ENCODE data around the gene SARDH.

SARDH gene

DNA sequence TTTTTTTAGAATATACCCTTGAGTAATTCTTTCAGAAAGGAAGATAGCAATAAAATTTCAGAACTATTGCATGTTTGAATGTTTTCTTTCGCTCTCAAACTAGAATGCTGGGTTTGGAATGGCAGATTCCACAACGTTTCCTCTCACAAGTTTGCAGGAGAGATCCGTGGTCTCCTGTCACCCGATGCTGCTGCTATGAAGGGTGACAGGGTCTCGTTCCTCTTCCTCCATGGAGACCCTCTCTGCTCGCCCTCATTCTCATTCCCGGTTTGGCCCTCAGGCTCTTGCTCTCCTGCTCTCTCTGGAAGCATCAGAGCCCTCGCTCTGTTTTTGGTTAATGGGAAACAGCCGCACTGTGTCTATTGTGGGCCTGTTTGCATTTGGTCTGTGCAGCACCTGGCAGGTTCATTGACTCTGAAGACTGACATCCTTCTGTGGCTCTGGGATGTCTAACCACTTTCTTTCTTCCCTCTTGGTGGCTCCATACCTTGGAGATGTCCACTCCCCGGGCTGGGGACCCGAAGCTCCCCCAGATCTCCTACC lies 116.4 kb downstream of the SARDH start:
- no peak for DNase-seq

DNA sequence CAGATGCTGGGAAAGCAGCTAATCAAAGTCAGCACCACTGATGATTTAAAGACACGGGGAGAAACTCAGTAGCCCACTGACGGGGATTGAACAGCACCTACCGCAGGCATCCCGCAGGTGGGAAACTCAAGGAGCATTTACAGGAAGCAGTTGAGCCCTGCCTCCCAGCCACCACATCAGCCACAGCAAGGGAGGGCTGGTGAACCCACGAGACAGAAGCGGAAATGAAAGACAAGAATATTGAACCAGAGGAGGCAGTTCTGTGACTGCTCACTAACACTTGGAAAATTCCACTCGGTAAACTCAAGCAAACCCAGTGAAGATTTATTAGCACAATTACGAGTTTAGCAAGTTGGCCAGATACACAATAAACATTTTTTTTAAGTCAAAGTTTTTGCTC lies 118.4 kb downstream of the SARDH start:
- DNase-seq: peak; percentile 52

DNA sequence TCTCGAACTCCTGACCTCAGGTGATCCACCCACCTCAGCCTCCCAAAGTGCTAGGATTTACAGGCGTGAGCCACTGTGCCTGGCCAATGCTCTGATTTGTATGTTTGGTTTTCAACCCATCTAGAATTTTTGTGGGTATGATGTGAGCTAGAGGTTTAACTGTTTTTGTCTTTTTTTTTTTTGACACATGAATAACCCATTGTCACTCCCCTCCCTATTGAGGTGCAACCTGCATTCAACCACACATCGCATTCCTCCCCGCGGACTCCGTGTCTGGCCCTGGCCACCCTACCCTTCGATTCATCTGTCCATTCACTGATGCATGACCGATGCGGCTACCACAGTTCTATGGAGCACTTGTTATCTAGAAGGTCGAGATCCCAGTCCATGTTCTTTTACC lies 119.4 kb downstream of the SARDH start:
- DNase-seq: no peak

DNA sequence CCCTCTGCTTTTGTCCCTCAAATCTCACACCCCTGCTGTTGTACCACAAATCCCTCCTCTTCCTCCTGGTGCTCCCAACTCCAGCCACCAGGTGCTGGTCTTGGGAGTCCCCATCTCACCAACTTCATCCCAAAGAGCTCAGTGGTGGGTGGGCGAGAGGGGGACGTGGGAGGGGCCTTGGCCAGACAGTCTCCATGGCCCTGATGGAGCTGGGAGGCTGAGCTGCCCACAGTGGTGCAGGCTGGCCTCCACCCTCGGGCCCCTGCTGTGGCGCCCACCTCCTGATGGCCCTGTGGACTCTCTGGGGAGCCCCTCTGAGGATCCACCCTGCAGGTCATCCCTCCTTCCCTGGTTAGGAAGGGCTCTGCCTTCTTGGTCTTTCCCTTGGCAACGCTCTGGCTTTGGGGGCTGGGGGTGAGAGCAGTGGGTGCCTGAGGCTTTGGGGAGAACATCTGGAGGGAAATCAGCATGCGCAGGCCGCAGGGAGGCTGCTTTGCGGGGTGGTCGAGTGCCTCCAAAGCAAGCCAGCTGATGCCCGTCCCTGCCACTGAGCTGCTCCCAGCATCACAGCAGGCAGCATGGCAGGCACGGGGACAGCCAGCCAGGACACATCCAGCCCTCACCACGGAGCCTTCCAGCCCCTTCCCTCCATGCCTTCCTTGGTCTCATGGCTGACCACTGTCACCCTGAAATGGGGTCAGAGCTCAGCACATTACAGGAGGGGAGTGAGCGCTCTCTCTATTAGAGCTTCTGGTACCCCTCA lies 121.3 kb downstream of the SARDH start:
- DNase-seq: no peak

DNA sequence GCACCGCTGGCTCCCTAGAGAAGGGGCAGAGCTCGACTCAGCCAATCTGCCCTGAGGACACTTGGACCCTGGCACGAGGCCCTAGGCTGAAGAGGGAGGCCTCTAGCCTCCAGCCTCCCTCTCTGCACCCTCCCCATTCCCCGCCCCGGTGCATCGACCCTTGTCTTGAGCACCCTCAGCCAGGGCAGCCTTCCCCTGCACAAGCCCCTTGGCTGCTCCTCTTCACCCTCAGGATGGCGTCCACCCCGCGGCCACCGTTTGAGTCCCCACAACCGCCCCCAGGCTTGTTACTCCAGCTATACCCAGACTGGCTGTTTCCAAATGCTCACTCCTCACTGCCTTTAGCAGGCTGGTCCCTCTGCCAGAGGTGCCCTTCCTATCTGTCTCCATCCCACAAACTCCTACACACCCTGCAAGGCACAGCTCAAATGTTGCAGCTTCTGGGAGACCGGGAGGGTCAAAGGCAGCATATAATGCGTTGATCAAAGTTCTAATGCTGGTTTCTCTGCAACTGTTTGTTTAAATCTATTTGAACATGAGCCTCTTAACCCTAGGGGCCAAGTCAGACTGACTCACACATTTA lies 122.5 kb downstream of the SARDH start:
- no peak for DNase-seq

DNA sequence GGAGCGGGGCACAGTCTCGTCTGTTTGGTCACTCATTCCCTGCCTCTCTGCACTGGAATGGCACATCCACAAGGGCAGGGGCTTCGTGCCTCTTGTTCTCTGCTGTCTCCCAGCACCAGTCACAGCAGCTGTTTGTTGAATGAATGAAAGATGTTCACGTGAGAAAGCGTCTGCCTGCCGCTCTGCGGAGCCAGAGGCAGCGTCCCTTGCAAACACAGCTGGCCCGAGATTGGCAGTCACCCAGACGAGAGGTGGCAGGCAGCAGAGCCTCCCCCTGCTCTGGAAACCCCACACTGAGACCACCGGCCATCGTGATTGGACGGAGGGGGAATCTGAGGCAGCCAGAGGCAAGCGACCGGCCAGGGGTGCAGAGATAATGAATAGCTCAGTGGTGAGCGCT lies 123.0 kb downstream of the SARDH start:
- no peak for DNase-seq

DNA sequence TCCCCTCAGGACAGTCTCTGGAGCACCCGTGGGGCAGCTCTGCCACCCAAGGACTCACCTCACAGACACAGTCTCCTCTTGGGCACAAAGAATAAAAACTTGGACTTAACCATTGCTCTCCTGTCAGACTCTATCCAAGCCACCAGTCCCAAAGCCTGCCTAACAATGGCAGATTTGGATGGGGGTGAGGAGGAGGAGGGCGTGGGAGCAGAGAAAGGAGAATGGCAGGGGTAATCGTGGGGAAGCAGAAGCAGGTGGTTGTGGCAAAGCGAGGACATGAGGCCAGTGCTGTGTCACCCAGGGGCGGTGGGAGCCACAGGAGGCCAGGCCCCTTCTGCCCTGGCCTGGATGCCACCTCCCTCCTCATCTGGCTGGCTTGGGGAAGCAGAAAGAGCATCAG lies 123.5 kb downstream of the SARDH start:
- DNase-seq: no peak

DNA sequence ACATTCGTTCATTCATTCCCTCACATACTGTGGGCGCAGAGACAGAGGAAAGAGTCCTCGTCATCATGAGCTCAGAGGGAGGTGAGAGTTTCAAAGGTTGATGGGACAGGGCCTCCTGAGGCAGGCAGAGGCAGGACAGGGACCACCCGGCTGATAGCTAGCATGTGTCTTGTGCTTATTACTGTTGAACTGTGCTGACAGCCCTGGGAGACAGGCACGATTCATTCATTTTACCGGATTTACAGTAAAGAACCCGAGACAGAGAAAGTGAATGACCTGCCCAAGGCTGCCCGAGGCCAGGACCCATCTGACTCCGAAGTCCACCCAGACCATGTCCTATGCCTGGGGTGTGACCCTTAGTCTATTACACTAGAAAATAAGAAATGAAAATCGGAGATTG lies 124.1 kb downstream of the SARDH start:
- no peak for DNase-seq
